Placental epithelial cell (primary cell): ENCODE measurements around the gene GEN1. TPM values are rescaled to one million over a fixed set of nuclear protein-coding genes. Genes with fewer than 3 reads are reported as not detected.

Experiments
- total RNA-seq: library from RNA; depleted of rRNA; stranded (reverse); fragments of >200 nt; gene quantifications from 2 replicates; pipeline ENCODE4 v1.2.3, GENCODE V29; 2012

The GEN1 gene, protein sequence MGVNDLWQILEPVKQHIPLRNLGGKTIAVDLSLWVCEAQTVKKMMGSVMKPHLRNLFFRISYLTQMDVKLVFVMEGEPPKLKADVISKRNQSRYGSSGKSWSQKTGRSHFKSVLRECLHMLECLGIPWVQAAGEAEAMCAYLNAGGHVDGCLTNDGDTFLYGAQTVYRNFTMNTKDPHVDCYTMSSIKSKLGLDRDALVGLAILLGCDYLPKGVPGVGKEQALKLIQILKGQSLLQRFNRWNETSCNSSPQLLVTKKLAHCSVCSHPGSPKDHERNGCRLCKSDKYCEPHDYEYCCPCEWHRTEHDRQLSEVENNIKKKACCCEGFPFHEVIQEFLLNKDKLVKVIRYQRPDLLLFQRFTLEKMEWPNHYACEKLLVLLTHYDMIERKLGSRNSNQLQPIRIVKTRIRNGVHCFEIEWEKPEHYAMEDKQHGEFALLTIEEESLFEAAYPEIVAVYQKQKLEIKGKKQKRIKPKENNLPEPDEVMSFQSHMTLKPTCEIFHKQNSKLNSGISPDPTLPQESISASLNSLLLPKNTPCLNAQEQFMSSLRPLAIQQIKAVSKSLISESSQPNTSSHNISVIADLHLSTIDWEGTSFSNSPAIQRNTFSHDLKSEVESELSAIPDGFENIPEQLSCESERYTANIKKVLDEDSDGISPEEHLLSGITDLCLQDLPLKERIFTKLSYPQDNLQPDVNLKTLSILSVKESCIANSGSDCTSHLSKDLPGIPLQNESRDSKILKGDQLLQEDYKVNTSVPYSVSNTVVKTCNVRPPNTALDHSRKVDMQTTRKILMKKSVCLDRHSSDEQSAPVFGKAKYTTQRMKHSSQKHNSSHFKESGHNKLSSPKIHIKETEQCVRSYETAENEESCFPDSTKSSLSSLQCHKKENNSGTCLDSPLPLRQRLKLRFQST
- total RNA-seq: 11.8 and 15.2 TPM in 2 replicates

DNA sequence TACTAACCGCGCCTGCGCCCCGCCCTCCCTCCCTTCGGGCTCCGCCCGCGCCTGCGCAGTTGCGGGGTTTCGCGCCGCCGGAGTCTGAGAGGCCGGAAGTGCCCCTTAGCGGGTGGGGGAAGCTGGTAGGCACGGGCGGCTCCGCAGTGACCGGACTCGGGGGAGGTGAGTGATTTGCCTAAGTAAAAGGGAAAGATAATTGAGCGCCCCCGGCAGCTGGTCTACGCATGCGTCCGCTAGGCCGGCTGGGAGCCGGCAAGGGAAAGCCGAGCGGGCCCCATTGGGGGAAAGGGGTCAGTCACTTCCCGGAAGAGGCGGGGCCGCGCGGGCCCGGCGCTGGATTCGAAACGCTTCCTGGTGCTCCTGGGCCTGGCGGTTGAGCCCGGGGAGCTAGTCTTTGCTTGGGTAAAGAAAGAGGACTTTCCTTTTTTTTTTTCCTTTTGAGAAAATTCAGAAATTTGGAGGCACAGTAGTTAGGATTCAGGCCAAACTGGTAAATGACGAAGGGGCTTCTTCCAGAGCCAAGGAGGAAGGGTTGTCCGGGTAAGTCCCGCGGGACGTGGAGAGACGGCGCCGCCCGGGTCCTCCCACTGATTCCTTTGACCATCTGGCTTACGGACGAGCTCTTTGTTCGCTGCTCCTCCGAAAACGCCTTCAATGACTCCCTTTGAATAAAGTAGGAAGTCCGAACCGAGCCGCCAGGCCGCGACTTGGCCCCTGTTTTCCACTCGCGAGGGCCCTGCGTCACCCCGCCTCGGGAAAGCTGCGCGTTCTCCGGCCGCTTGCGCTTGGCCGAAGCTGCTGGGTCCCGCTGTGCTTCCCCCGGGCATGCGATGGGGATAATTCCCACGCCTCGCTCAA is at the start of gene GEN1, which contains the start of gene SMC6:
GEN1 (plus strand) TSS at position 336 of the 861 bp plus-strand sequence. CDS start 5,806 bp downstream, outside the sequence.
SMC6 (minus strand) TSS at position 8 of the 861 bp plus-strand sequence. CDS start 7,864 bp downstream, outside the sequence.

DNA sequence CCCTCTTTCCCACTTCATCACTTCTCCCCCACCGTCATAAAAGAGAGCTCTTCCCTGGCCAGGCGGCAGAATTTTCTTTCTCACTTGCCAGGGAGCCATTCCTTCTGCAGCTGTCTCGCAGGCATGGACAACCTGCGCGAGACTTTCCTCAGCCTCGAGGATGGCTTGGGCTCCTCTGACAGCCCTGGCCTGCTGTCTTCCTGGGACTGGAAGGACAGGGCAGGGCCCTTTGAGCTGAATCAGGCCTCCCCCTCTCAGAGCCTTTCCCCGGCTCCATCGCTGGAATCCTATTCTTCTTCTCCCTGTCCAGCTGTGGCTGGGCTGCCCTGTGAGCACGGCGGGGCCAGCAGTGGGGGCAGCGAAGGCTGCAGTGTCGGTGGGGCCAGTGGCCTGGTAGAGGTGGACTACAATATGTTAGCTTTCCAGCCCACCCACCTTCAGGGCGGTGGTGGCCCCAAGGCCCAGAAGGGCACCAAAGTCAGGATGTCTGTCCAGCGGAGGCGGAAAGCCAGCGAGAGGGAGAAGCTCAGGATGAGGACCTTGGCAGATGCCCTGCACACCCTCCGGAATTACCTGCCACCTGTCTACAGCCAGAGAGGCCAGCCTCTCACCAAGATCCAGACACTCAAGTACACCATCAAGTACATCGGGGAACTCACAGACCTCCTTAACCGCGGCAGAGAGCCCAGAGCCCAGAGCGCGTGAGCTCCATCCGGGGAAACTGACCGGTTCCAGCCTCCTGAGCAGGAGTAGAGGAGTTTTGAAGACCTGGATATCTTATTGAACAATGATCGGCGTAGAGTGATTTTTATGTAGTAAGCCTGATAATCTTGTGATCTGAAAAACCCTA is 62.7 kb downstream of the GEN1 start, which contains the start of gene MSGN1:
MSGN1 (plus strand) TSS at position 65 of the 850 bp plus-strand sequence; CDS start at position 124, 59 bp downstream.

Other genes starting within 250 kb of the GEN1 start
- not detected in 2 replicates for gene RAD51AP2, start 235.7 kb upstream of the GEN1 start, total RNA-seq
- 0.39 TPM in 1 of 2 replicates, not detected in the other for gene VSNL1, start 213.4 kb upstream of the GEN1 start, total RNA-seq
- gene SMC6, start 328 bp upstream of the GEN1 start, total RNA-seq: 11.8 and 15.3 TPM in 2 replicates
- gene MSGN1, start 62.3 kb downstream of the GEN1 start, total RNA-seq: not detected in 2 replicates
- gene KCNS3, start 124.5 kb downstream of the GEN1 start, total RNA-seq: under 0.01 and 0.11 TPM in 2 replicates